Mesenchymal stem cell (in vitro differentiated cells and primary cell): ENCODE results near the gene TMED7.

Experiments used
- DNase-seq: peaks from one replicate; pipeline ENCODE4 v3.0.0-alpha.2; 2013
- H2AFZ ChIP-seq: one replicate; pipeline ENCODE4 v1.6.1; 2013; ENCODE audit warnings: low read depth, mild to moderate bottlenecking, control low read depth, inconsistent platforms, low read length, moderate library complexity
- H2AK5ac ChIP-seq: 2 replicates; pipeline ENCODE4 v1.6.1; 2013; ENCODE audit warnings: low read length, moderate library complexity, mild to moderate bottlenecking, inconsistent platforms; ENCODE audit not compliant: severe bottlenecking
- H2BK120ac ChIP-seq: one replicate; pipeline ENCODE4 v1.6.1; 2013; ENCODE audit warnings: low read depth, mild to moderate bottlenecking, inconsistent platforms, low read length, moderate library complexity
- H2BK12ac ChIP-seq, 2 experiments: one replicate each; pipeline ENCODE4 v1.6.1; 2013; ENCODE audit warnings: inconsistent platforms in 2 of 2, low read length in 2 of 2, mild to moderate bottlenecking in 2 of 2, moderate library complexity in 2 of 2, control low read depth in 1 of 2
- H2BK15ac ChIP-seq: one replicate; pipeline ENCODE4 v1.6.1; 2013; ENCODE audit warnings: mild to moderate bottlenecking, low read depth, inconsistent platforms; ENCODE audit not compliant: poor library complexity, severe bottlenecking
- H2BK5ac ChIP-seq: 2 replicates; pipeline ENCODE4 v1.6.1; 2013; ENCODE audit warnings: low read depth, mild to moderate bottlenecking, low read length, control low read depth, inconsistent platforms; ENCODE audit not compliant: poor library complexity, severe bottlenecking
- H3K14ac ChIP-seq, 2 experiments: one replicate each; pipeline ENCODE4 v1.6.1; 2013; ENCODE audit warnings: inconsistent platforms in 2 of 2, low read length in 2 of 2, control low read depth in 1 of 2, mild to moderate bottlenecking in 1 of 2, moderate library complexity in 1 of 2
- H3K18ac ChIP-seq, 2 experiments: one replicate each; pipeline ENCODE4 v1.6.1; 2013; ENCODE audit warnings: inconsistent platforms in 2 of 2, low read length in 2 of 2, control low read depth in 1 of 2, low read depth in 1 of 2, mild to moderate bottlenecking in 1 of 2
- H3K23ac ChIP-seq, 2 experiments: one replicate each; pipeline ENCODE4 v1.6.1; 2013; ENCODE audit warnings: inconsistent platforms in 2 of 2, low read length in 2 of 2, mild to moderate bottlenecking in 2 of 2, moderate library complexity in 2 of 2, control low read depth in 1 of 2
- H3K27ac ChIP-seq: 2 replicates; pipeline ENCODE4 v1.5.1; 2013; ENCODE audit warnings: mild to moderate bottlenecking, moderate library complexity, low read length, control low read depth, inconsistent platforms; ENCODE audit not compliant: poor library complexity, severe bottlenecking
- H3K27me3 ChIP-seq, 2 experiments: 2 replicates each; pipeline versions ENCODE4 v1.6.1 to v1.7.0; 2013; ENCODE audit warnings: low read length in 2 of 2, mild to moderate bottlenecking in 2 of 2, moderate library complexity in 2 of 2, control low read depth in 1 of 2, inconsistent platforms in 1 of 2; ENCODE audit not compliant: control insufficient read depth in 1 of 2, insufficient read depth in 1 of 2
- H3K36me3 ChIP-seq, 2 experiments: 2 replicates each; pipeline versions ENCODE4 v1.6.1 to v1.7.0; 2013; ENCODE audit warnings: low read length in 2 of 2, control low read depth in 1 of 2, inconsistent platforms in 1 of 2, low read depth in 1 of 2, mild to moderate bottlenecking in 1 of 2; ENCODE audit not compliant: insufficient read depth in 2 of 2, control insufficient read depth in 1 of 2
- H3K4ac ChIP-seq, 2 experiments: one replicate each; pipeline ENCODE4 v1.6.1; 2013; ENCODE audit warnings: inconsistent platforms in 2 of 2, low read length in 2 of 2, mild to moderate bottlenecking in 2 of 2, moderate library complexity in 2 of 2, control low read depth in 1 of 2, low read depth in 1 of 2
- H3K4me1 ChIP-seq: 2 replicates; pipeline ENCODE4 v1.6.1; 2013; ENCODE audit warnings: low read depth, low read length, control low read depth; ENCODE audit not compliant: control insufficient read depth, insufficient read depth
- H3K4me2 ChIP-seq: 2 replicates; pipeline ENCODE4 v1.6.1; 2013; ENCODE audit warnings: low read length, mild to moderate bottlenecking, inconsistent platforms; ENCODE audit not compliant: poor library complexity, severe bottlenecking
- H3K4me3 ChIP-seq, 2 experiments: 2 replicates each; pipeline versions ENCODE4 v1.5.1 to v1.7.0; 2013; ENCODE audit warnings: low read length in 2 of 2, mild to moderate bottlenecking in 2 of 2, control low read depth in 1 of 2, low read depth in 1 of 2; ENCODE audit not compliant: insufficient read depth in 1 of 2
- H3K79me1 ChIP-seq: replicated peaks from 2 replicates; pipeline ENCODE4 v1.6.1; 2013; ENCODE audit warnings: mild to moderate bottlenecking, control low read depth, low read length, inconsistent platforms; ENCODE audit not compliant: poor library complexity, severe bottlenecking
- H3K9ac ChIP-seq: 2 replicates; pipeline ENCODE4 v1.7.0; 2013; ENCODE audit warnings: mild to moderate bottlenecking, low read length, moderate library complexity
- H3K9me3 ChIP-seq: 2 replicates; pipeline ENCODE4 v1.7.0; 2013; ENCODE audit warnings: mild to moderate bottlenecking, low read length; ENCODE audit not compliant: control insufficient read depth
- H4K8ac ChIP-seq: one replicate; pipeline ENCODE4 v1.6.1; 2013; ENCODE audit warnings: inconsistent platforms, mild to moderate bottlenecking, low read length, moderate library complexity
- H4K91ac ChIP-seq: one replicate; pipeline ENCODE4 v1.6.1; 2013; ENCODE audit warnings: mild to moderate bottlenecking, low read length, inconsistent platforms
- WGBS: methylation state at CpG from one replicate; pipeline ENCODE4 v1.1.7; 2013; ENCODE audit warnings: mixed read lengths; 5-methylcytosine and 5-hydroxymethylcytosine counted together

The TMED7 gene

GRCh38 chr5:115602591-115603125 is 23.2 kb downstream of the TMED7 start:
- no peak overlapping the region for H2BK5ac ChIP-seq
- H2AK5ac ChIP-seq, result peak overlapping the region; percentile 21
- H2AFZ ChIP-seq, result no peak overlapping the region
- no peak overlapping the region for H2BK120ac ChIP-seq
- H3K4me1 ChIP-seq, result peaks cover 2% of the 10 kb centered on the region
- H3K4ac ChIP-seq, result peak overlapping the region in 1 of 2 experiments; percentile 73
- peak overlapping the region; percentile 22 to 46 for H3K18ac ChIP-seq
- no peaks in the 10 kb centered on the region for H3K27me3 ChIP-seq
- peak overlapping the region; percentile 73 for H3K4me2 ChIP-seq
- H3K23ac ChIP-seq, result no peak overlapping the region
- H3K79me1 ChIP-seq, result peaks cover 6% of the 10 kb centered on the region
- H3K14ac ChIP-seq, result no peak overlapping the region
- peak overlapping the region; percentile 36 for H4K8ac ChIP-seq
- no peaks in the 10 kb centered on the region for H3K9me3 ChIP-seq
- peaks cover 10 to 11% of the 10 kb centered on the region in 2 experiments for H3K36me3 ChIP-seq
- H4K91ac ChIP-seq, result no peak overlapping the region
- WGBS, result 63% methylated on average over 10 of the region's 11 CpGs
- H2BK15ac ChIP-seq, result peak overlapping the region; percentile 16
- H3K9ac ChIP-seq, result peak overlapping the region; percentile 94
- peak overlapping the region in 1 of 2 experiments; percentile 86 for H3K4me3 ChIP-seq
- DNase-seq, result no peak
- peak overlapping the region in 1 of 2 experiments; percentile 41 for H2BK12ac ChIP-seq
- peak overlapping the region; percentile 22 for H3K27ac ChIP-seq

GRCh38 chr5:115601701-115602590 is 23.9 kb downstream of the TMED7 start, which contains the start of gene TICAM2:
Gene TICAM2 (minus strand): TSS chr5:115602479. CDS start chr5:115581256, 21,223 bp downstream.
- H2AK5ac ChIP-seq, result peak within 1 kb of the TSS; percentile 21
- peak within 1 kb of the TSS; percentile 41 to 83 for H2BK12ac ChIP-seq
- H3K79me1 ChIP-seq, result peaks cover 7% of the 10 kb centered on the region
- H4K8ac ChIP-seq, result peak within 1 kb of the TSS; percentile 78
- peak within 1 kb of the TSS; percentile 79 for H4K91ac ChIP-seq
- peak within 1 kb of the TSS; percentile 73 for H3K4me2 ChIP-seq
- H3K9ac ChIP-seq, result peak within 1 kb of the TSS; percentile 94
- WGBS, result 4% methylated on average over 63 of the region's 71 CpGs
- H3K14ac ChIP-seq, result peak within 1 kb of the TSS; percentile 80 to 98
- H3K9me3 ChIP-seq, result no peaks in the 10 kb centered on the region
- DNase-seq, result peak; percentile 67
- no peaks in the 10 kb centered on the region for H3K27me3 ChIP-seq
- H3K27ac ChIP-seq, result peak within 1 kb of the TSS; percentile 22
- H3K4ac ChIP-seq, result peak within 1 kb of the TSS; percentile 97 to 98
- peaks cover 2% of the 10 kb centered on the region for H3K4me1 ChIP-seq
- peak within 1 kb of the TSS; percentile 98 to 99 for H3K18ac ChIP-seq
- peak within 1 kb of the TSS; percentile 63 for H2BK15ac ChIP-seq
- H3K36me3 ChIP-seq, result peaks cover 10 to 13% of the 10 kb centered on the region in 2 experiments
- peak within 1 kb of the TSS; percentile 67 to 86 for H3K4me3 ChIP-seq
- peak within 1 kb of the TSS; percentile 93 for H2AFZ ChIP-seq
- no peak within 1 kb of the TSS for H2BK5ac ChIP-seq
- peak within 1 kb of the TSS in 1 of 2 experiments; percentile 97 for H3K23ac ChIP-seq
- peak within 1 kb of the TSS; percentile 80 for H2BK120ac ChIP-seq

GRCh38 chr5:115600766-115601165 is 25.1 kb downstream of the TMED7 start:
- Histone ChIP-seq H2BK120ac (no peak overlapping the region), H3K9me3 (no peaks in the 10 kb centered on the region), H2AFZ (no peak overlapping the region), H3K36me3 (peaks cover 10% of the 10 kb centered on the region in 2 experiments), H3K18ac (no peak overlapping the region), H3K4ac (no peak overlapping the region), H3K14ac (no peak overlapping the region), H2BK15ac (no peak overlapping the region), H3K4me2 (no peak overlapping the region), H3K9ac (peak overlapping the region; percentile 94), H2BK12ac (no peak overlapping the region), H3K27ac (no peak overlapping the region), H3K4me1 (peaks cover 2% of the 10 kb centered on the region), H3K4me3 (peak overlapping the region in 1 of 2 experiments; percentile 86), H4K91ac (no peak overlapping the region), H3K79me1 (peaks cover 9% of the 10 kb centered on the region), H3K23ac (no peak overlapping the region), H3K27me3 (no peaks in the 10 kb centered on the region), H2AK5ac (no peak overlapping the region), H2BK5ac (no peak overlapping the region), H4K8ac (no peak overlapping the region)
- DNase-seq, result peak; percentile 50
- WGBS, result no CpG with 5 or more reads among the region's 3 CpGs

GRCh38 chr5:115599924-115600323 is 25.9 kb downstream of the TMED7 start:
- Histone ChIP-seq H3K79me1 (peaks cover 6% of the 10 kb centered on the region), H3K23ac (no peak overlapping the region), H4K91ac (no peak overlapping the region), H2BK12ac (no peak overlapping the region), H3K36me3 (peaks cover 10% of the 10 kb centered on the region in 2 experiments), H3K4ac (no peak overlapping the region), H2AFZ (no peak overlapping the region), H2BK5ac (no peak overlapping the region), H3K18ac (peak overlapping the region in 1 of 2 experiments; percentile 67), H3K9me3 (no peaks in the 10 kb centered on the region), H3K9ac (peak overlapping the region; percentile 94), H3K4me2 (no peak overlapping the region), H3K27me3 (no peaks in the 10 kb centered on the region), H4K8ac (no peak overlapping the region), H3K14ac (no peak overlapping the region), H3K4me3 (peak overlapping the region in 1 of 2 experiments; percentile 86), H2BK15ac (no peak overlapping the region), H2BK120ac (no peak overlapping the region), H2AK5ac (no peak overlapping the region), H3K4me1 (peaks cover 2% of the 10 kb centered on the region), H3K27ac (no peak overlapping the region)
- no peak for DNase-seq
- 47% methylated on average over 1 of the region's 2 CpGs for WGBS
